Measurements from ENCODE around the gene TPM4. TPM values are rescaled to one million over a fixed set of nuclear protein-coding genes. Genes with fewer than 3 reads are reported as not detected.

TPM4 gene
- total RNA-seq, 1 donor from 2014 or later = 106 TPM

GRCh38 chr19:16067205-16067938 is 8.9 kb upstream of the TPM4 start:
- no peak for DNase-seq (ENCODE audit: missing footprints)
- peak; percentile 40 for ATAC-seq
- intact Hi-C loops (cut with DNase I) = no loop called here

- ATAC-seq (no peak), DNase-seq (ENCODE audit: missing footprints) (no peak)
- intact Hi-C loops (cut with DNase I) = no loop called here
Measured at GRCh38 chr19:16068696-16069259, 7.5 kb upstream of the TPM4 start.

GRCh38 chr19:16069813-16070365 is 6.4 kb upstream of the TPM4 start:
- intact Hi-C loops (cut with DNase I) = loop anchor here (10.0 kb wide), 1 partner anchor 315 kb away; no protein-coding TSS in a partner anchor
- ATAC-seq (no peak), DNase-seq (ENCODE audit: missing footprints) (no peak)

GRCh38 chr19:16070366-16070990 is 5.8 kb upstream of the TPM4 start:
- intact Hi-C loops (cut with DNase I) = loop anchor here (10.0 kb wide), 1 partner anchor 314 kb away; no protein-coding TSS in a partner anchor
- peak; percentile 84 for DNase-seq (ENCODE audit: missing footprints)
- peak; percentile 15 for ATAC-seq

- DNase-seq (ENCODE audit: missing footprints) (no peak), ATAC-seq (no peak)
- intact Hi-C loops (cut with DNase I) = loop anchor here (10.0 kb wide), 1 partner anchor 314 kb away; no protein-coding TSS in a partner anchor
Measured at GRCh38 chr19:16071072-16071691, 5.1 kb upstream of the TPM4 start.

GRCh38 chr19:16073481-16073880 is 2.8 kb upstream of the TPM4 start:
- DNase-seq (ENCODE audit: missing footprints) = no peak
- no peak for ATAC-seq
- intact Hi-C loops (cut with DNase I) = loop anchor here (10.0 kb wide), 1 partner anchor 311 kb away; no protein-coding TSS in a partner anchor

GRCh38 chr19:16073988-16074387 is 2.3 kb upstream of the TPM4 start:
- intact Hi-C loops (cut with DNase I) = loop anchor here (10.0 kb wide), 1 partner anchor 311 kb away; no protein-coding TSS in a partner anchor
- ATAC-seq (no peak), DNase-seq (ENCODE audit: missing footprints) (no peak)

- intact Hi-C loops (cut with DNase I) = loop anchor here (10.0 kb wide), 1 partner anchor 310 kb away; no protein-coding TSS in a partner anchor
- DNase-seq (ENCODE audit: missing footprints) (no peak), ATAC-seq (no peak)
Measured at GRCh38 chr19:16074488-16075365, 1.6 kb upstream of the TPM4 start.

GRCh38 chr19:16075430-16076153 is 703 bp upstream of the TPM4 start:
- DNase-seq (ENCODE audit: missing footprints) (no peak), ATAC-seq (no peak)
- intact Hi-C loops (cut with DNase I) = loop anchor here (2.0 to 10.0 kb wide), 2 partner anchors 35 to 309 kb away; partner anchors contain the start of gene RAB8A

- intact Hi-C loops (cut with DNase I) = loop anchor here (2.0 to 10.0 kb wide), 2 partner anchors 34 to 308 kb away; partner anchors contain the start of gene RAB8A
- DNase-seq (ENCODE audit: missing footprints) (peak; percentile 86), ATAC-seq (no peak)
Measured at GRCh38 chr19:16076958-16077611, 790 bp downstream of the TPM4 start.

GRCh38 chr19:16077984-16078758 is 1.9 kb downstream of the TPM4 start:
- DNase-seq (ENCODE audit: missing footprints) (no peak), ATAC-seq (peak; percentile 14)
- intact Hi-C loops (cut with DNase I) = loop anchor here (2.0 to 10.0 kb wide), 2 partner anchors 33 to 307 kb away; partner anchors contain the start of gene RAB8A

GRCh38 chr19:16078759-16079707 is 2.7 kb downstream of the TPM4 start:
- DNase-seq (ENCODE audit: missing footprints) = peak; percentile 81
- peak; percentile 65 for ATAC-seq
- intact Hi-C loops (cut with DNase I) = loop anchor here (10.0 kb wide), 1 partner anchor 306 kb away; no protein-coding TSS in a partner anchor

- intact Hi-C loops (cut with DNase I) = no loop called here
- peak; percentile 11 for DNase-seq (ENCODE audit: missing footprints)
- ATAC-seq = no peak
Measured at GRCh38 chr19:16084067-16084685, 7.9 kb downstream of the TPM4 start.

- no peak for ATAC-seq
- DNase-seq (ENCODE audit: missing footprints) = peak; percentile 31
- intact Hi-C loops (cut with DNase I) = no loop called here
Measured at GRCh38 chr19:16085115-16085514, 8.8 kb downstream of the TPM4 start.
